Activated naive CD4-positive, alpha-beta T cell treated with anti-CD3 and anti-CD28 coated beads for 36 hours (primary cell): ENCODE measurements around the gene PRDM11. TPM values are rescaled to one million over a fixed set of nuclear protein-coding genes. Genes with fewer than 3 reads are reported as not detected.

Experiments used
- CTCF ChIA-PET: fragments of 350-600 bp; sonication (Branson Sonifier 250); formaldehyde crosslinking; loops from one replicate; lab custom pipeline; 2021; ENCODE audit warnings: antibody characterized with exemption; lab: Charles Lee
- DNase-seq: peaks from one replicate; pipeline ENCODE4 v3.0.0-alpha.2; 2020
- H3K27ac Mint-ChIP-seq: one replicate; pipeline ENCODE4 v1.8.0; 2021; ENCODE audit warnings: mild to moderate bottlenecking, mixed read lengths
- H3K27me3 Mint-ChIP-seq: one replicate; pipeline ENCODE4 v1.8.0; 2021; ENCODE audit warnings: low read depth, mixed read lengths
- H3K36me3 Mint-ChIP-seq: one replicate; pipeline ENCODE4 v1.8.0; 2021; ENCODE audit warnings: low read depth, mixed read lengths
- H3K4me1 Mint-ChIP-seq: one replicate; pipeline ENCODE4 v1.8.0; 2021; ENCODE audit warnings: low read depth, mixed read lengths
- H3K4me3 Mint-ChIP-seq: one replicate; pipeline ENCODE4 v1.8.0; 2021; ENCODE audit warnings: mild to moderate bottlenecking, moderate library complexity, mixed read lengths
- H3K9me3 Mint-ChIP-seq: one replicate; pipeline ENCODE4 v1.8.0; 2021; ENCODE audit warnings: mixed read lengths
- intact Hi-C: fragments of 100-400 bp; cut with micrococcal nuclease; formaldehyde crosslinking; loops from one replicate; pipeline ENCODE4 v1.15.1; 2023
- total RNA-seq, 2 experiments: library from RNA; stranded (reverse); gene quantifications; one replicate each; pipeline ENCODE4 v1.2.3, GENCODE V29; 2021

PRDM11 gene
- total RNA-seq, 2 experiments from 2014 or later = 0.81 to 1.3 TPM

DNA sequence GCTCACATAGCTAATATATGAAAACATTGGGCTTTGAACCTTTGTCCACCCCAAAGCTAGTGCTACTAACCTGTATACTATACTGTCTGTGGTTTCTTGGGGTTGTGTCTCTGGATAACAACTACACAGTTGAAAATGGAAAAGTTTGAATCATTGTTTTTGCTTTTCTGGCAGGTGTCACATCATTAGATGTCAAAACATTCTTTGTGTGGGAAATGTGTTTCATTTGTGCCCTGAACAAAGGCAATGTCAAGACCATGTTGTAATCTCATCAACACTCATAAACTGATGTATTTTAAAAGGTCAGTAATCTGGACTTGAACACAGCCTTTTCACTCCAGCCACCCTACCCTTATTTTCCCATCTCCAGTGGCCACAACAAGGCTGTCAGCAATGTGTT lies 123.2 kb downstream of the PRDM11 start:
- Mint-ChIP-seq H3K27me3 (peaks cover 45% of the 10 kb centered on the region), H3K27ac (no peak overlapping the region), H3K4me3 (no peak overlapping the region), H3K36me3 (no peaks in the 10 kb centered on the region), H3K9me3 (no peaks in the 10 kb centered on the region), H3K4me1 (no peaks in the 10 kb centered on the region)
- DNase-seq = no peak
- intact Hi-C loops = no loop called here
- CTCF ChIA-PET = no interaction called here

DNA sequence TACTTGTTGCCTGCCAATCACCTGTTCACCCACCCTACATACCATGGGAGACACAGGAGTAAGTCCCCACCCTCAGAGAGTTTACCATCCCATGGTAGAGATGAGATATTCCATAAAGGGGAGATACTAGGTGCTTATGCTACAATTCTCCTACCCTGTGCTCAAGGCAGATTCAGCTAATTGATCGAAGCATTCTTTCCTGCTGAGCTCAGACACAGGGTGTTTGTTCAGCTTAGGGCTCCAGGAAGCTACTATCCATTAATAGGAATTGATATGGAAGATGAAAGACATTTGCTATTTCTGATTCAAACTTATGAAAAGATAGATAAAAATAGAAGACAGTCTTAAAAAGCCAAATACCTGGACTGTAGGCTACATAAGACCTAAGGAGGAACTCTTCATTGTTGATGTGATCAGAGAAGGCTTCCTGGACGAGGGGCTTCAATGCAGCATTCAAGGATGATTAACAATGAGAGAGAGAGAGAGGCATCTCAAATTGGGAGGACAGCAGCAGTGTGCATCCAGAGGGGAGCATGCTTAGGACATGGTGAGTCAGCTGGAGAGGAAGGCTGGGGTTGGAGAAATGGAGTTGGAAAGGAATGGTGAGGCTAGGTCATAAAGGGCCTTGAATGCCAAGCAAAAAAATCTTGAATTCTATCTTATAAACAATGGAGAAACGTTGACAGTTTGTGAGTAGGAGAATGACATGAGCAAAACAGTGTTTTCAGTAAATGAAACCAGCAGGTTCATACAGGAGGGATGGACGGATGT lies 124.7 kb downstream of the PRDM11 start:
- CTCF ChIA-PET = interaction anchor here (0.6 to 1.0 kb wide), 2 partner anchors 21 to 835 kb away, joined by 3 read pairs; no protein-coding TSS in a partner anchor
- no peak for DNase-seq
- no peaks in the 10 kb centered on the region for H3K36me3 Mint-ChIP-seq
- no peaks in the 10 kb centered on the region for H3K9me3 Mint-ChIP-seq
- peaks cover 39% of the 10 kb centered on the region for H3K27me3 Mint-ChIP-seq
- H3K27ac Mint-ChIP-seq = no peak overlapping the region
- H3K4me3 Mint-ChIP-seq = no peak overlapping the region
- H3K4me1 Mint-ChIP-seq = no peaks in the 10 kb centered on the region
- intact Hi-C loops = no loop called here

DNA sequence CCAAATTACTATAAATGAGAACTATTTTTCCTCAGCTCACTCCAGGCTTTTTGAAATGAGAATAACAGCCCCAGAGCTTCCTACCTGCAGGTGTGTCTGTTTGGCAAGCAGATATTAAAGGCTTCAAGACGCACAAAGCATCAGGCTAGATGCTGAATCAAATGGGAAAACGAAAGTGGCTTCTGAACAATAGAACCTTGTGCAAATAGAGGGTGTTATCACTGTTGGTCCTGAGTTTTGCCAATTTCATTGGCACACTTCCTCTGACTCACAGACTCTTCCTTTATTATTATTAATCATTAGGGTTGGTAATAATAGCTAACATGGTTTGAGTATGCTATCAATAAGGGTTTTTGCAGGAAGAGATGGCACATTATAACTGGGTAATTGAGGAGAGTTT lies 126.3 kb downstream of the PRDM11 start:
- CTCF ChIA-PET = interaction anchor here (0.6 to 1.3 kb wide), 3 partner anchors 25 to 184 kb away, joined by 3 to 4 read pairs (median 3); no protein-coding TSS in a partner anchor
- H3K27me3 Mint-ChIP-seq = peaks cover 38% of the 10 kb centered on the region
- no peak overlapping the region for H3K27ac Mint-ChIP-seq
- no peak for DNase-seq
- H3K4me1 Mint-ChIP-seq = no peaks in the 10 kb centered on the region
- H3K36me3 Mint-ChIP-seq = no peaks in the 10 kb centered on the region
- no peaks in the 10 kb centered on the region for H3K9me3 Mint-ChIP-seq
- H3K4me3 Mint-ChIP-seq = no peak overlapping the region
- intact Hi-C loops = no loop called here

DNA sequence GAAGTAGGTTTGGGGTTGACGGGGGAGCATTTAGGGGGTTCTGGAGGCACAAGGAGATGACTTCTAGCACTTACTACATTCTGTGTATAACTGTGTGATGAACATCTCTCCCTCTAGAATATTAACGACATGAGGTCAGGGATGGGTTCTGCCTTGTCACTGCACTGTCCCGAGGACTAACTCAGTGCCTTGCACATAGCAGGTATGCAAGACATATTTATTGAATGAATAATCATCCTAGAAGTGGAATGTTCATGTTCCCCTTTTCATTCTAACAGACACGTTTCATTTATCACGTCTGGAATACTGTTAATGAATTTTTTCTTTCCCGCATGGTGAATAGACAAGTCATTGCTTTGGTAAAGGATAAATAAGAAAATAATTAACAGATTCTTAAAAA lies 127.1 kb downstream of the PRDM11 start:
- CTCF ChIA-PET = interaction anchor here (0.6 to 1.3 kb wide), 2 partner anchors 80 to 184 kb away, joined by 3 to 4 read pairs; no protein-coding TSS in a partner anchor
- Mint-ChIP-seq H3K4me1 (no peaks in the 10 kb centered on the region), H3K27ac (no peak overlapping the region), H3K9me3 (no peaks in the 10 kb centered on the region), H3K36me3 (no peaks in the 10 kb centered on the region), H3K27me3 (peaks cover 35% of the 10 kb centered on the region), H3K4me3 (no peak overlapping the region)
- DNase-seq = no peak
- intact Hi-C loops = no loop called here

DNA sequence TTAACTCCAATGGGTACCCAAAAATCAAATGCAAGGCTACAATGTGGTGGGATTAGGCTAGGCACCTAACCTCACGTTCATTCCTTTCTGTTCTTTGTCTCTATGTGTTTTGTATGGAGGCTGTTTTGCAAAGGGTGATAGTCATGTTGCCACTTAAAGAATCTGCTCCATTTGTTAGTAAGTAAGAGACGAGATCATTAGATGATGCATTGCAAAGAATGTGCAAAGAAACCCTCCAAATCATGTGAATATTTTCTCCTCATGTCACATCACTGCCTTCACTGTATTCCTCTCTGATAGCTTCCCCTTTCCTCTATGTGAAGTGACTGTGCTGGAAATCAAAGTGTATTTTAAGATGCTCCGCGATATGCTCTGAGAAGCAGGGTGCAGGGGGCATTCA lies 127.8 kb downstream of the PRDM11 start:
- Mint-ChIP-seq H3K27ac (no peak overlapping the region), H3K36me3 (no peaks in the 10 kb centered on the region), H3K9me3 (no peaks in the 10 kb centered on the region), H3K4me1 (no peaks in the 10 kb centered on the region), H3K27me3 (peaks cover 31% of the 10 kb centered on the region), H3K4me3 (no peak overlapping the region)
- no peak for DNase-seq
- intact Hi-C loops = no loop called here
- CTCF ChIA-PET = interaction anchor here (1.3 kb wide), 1 partner anchor 81 kb away, joined by 4 read pairs; no protein-coding TSS in a partner anchor

DNA sequence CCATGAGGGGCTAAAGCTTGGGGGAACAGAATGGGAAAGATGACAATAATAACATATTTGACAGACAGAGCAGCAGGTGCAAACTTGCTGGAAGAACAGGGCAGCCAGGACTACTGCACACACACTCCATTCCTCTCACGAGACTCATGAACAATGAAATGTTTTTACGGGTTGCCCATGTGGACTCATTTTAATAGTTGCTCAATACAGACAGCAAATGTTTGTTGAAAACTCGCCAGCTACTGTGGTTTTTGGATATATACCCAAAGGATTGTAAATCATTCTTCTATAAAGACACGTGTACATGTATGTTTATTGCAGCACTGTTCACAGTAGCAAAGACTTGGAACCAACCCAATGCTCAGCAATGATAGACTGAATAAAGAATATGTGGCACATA lies 129.4 kb downstream of the PRDM11 start:
- intact Hi-C loops = no loop called here
- H3K4me1 Mint-ChIP-seq = no peaks in the 10 kb centered on the region
- H3K27ac Mint-ChIP-seq = no peak overlapping the region
- no peaks in the 10 kb centered on the region for H3K36me3 Mint-ChIP-seq
- CTCF ChIA-PET = no interaction called here
- no peak overlapping the region for H3K4me3 Mint-ChIP-seq
- H3K27me3 Mint-ChIP-seq = peaks cover 27% of the 10 kb centered on the region
- peaks cover 2% of the 10 kb centered on the region for H3K9me3 Mint-ChIP-seq
- no peak for DNase-seq

DNA sequence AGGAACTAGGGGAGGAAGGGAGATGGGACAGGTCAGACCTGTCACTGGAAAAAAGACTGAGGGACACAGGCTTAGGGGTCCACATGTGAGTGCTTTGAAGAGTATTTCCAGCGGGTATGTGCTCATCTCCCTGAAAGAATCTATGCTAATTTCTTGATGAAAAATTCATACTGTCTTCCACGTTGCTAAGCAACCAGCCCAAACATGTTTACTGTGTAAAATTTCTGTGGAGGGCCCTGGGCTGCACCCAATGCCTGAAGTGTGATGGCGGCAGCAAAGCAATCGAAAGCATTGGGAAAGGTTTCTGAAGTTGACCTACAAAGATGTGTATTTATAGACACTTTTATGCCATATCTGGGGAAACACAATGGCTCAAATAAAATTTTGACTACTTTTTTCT lies 132.3 kb downstream of the PRDM11 start:
- Mint-ChIP-seq H3K4me3 (no peak overlapping the region), H3K9me3 (peaks cover 2% of the 10 kb centered on the region), H3K27ac (no peak overlapping the region), H3K4me1 (no peaks in the 10 kb centered on the region), H3K36me3 (no peaks in the 10 kb centered on the region), H3K27me3 (peaks cover 11% of the 10 kb centered on the region)
- DNase-seq = no peak
- CTCF ChIA-PET = interaction anchor here (0.7 kb wide), 1 partner anchor 28 kb away, joined by 4 read pairs; no protein-coding TSS in a partner anchor
- intact Hi-C loops = no loop called here

DNA sequence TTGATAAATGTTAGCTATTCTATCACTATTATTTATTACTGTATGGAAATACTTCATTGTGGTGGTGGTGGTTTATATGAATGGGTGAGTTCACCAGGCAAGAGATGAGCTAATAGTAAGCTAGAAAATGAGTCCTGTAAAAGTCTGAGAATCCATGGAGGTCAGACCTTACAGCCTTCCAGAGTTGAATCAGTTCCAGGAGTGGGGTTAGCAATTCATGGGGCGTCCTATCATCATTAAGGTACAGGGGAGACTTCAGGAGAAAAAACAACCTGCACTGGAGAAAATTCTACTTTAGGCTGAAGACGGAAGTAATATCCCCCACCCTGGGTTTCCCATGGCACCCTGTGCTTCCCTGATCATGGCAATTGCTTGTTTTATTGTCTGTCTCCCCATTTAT lies 133.2 kb downstream of the PRDM11 start:
- Mint-ChIP-seq H3K4me1 (no peaks in the 10 kb centered on the region), H3K27ac (no peak overlapping the region), H3K9me3 (peaks cover 2% of the 10 kb centered on the region), H3K36me3 (no peaks in the 10 kb centered on the region), H3K4me3 (no peak overlapping the region), H3K27me3 (peaks cover 18% of the 10 kb centered on the region)
- intact Hi-C loops = no loop called here
- DNase-seq = no peak
- CTCF ChIA-PET = interaction anchor here (0.7 to 1.0 kb wide), 2 partner anchors 29 to 169 kb away, joined by 4 to 5 read pairs; no protein-coding TSS in a partner anchor

DNA sequence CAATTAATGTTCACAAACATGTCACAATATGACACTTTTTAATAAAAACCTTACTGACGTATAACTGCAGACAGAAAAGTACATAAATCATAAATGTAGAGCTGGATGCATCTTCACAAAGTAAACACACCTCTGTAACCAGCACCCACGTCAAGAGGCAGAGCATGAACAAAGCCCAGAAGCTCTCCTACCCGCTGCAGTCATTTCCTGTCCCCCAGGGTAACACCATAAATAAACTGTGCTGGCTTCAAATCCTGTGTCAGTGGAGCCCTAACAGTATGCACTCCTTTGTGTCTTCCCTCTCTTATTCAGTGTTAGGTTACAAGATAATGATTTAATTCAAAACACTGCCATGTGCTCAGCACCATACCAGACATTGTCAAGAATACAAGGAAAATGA lies 134.0 kb downstream of the PRDM11 start:
- Mint-ChIP-seq H3K27me3 (peaks cover 21% of the 10 kb centered on the region), H3K9me3 (peaks cover 2% of the 10 kb centered on the region), H3K4me1 (no peaks in the 10 kb centered on the region), H3K4me3 (no peak overlapping the region), H3K27ac (no peak overlapping the region), H3K36me3 (no peaks in the 10 kb centered on the region)
- DNase-seq = peak; percentile 13
- intact Hi-C loops = no loop called here
- CTCF ChIA-PET = interaction anchor here (1.0 kb wide), 1 partner anchor 169 kb away, joined by 5 read pairs; no protein-coding TSS in a partner anchor

DNA sequence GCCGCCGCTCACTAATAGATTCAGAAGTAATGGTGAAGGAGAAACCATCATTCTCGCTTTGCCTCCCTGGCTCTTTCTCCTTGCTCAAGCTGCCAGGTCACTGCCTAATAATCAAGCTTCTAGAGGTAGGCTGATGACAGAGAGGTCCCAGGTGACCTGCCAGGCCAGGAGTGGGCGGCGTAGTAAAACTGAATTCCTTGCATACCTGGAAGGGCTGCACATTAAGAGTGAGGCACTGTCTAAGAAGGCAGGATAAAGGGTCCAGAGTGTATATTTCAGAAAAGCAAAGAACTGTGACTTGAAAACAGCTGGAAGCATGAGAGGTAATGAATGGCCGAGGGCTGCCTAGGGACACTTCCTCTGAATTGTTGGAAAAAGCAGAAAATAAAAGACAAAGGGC lies 135.6 kb downstream of the PRDM11 start:
- CTCF ChIA-PET = interaction anchor here (0.7 to 1.0 kb wide), 2 partner anchors 10 to 29 kb away, joined by 3 read pairs; no protein-coding TSS in a partner anchor
- no peaks in the 10 kb centered on the region for H3K36me3 Mint-ChIP-seq
- H3K27ac Mint-ChIP-seq = no peak overlapping the region
- no peak for DNase-seq
- peaks cover 2% of the 10 kb centered on the region for H3K9me3 Mint-ChIP-seq
- intact Hi-C loops = no loop called here
- no peaks in the 10 kb centered on the region for H3K4me1 Mint-ChIP-seq
- H3K4me3 Mint-ChIP-seq = no peak overlapping the region
- peaks cover 26% of the 10 kb centered on the region for H3K27me3 Mint-ChIP-seq

Other genes starting within 250 kb of the PRDM11 start
- gene TP53I11, start 195.8 kb upstream of the PRDM11 start, total RNA-seq = 10 to 100 TPM; 10.3 to 14.0 TPM
- gene SYT13, start 139.7 kb downstream of the PRDM11 start, total RNA-seq = not detected